Retinal pigment epithelial cell (primary cell): Measurements from ENCODE around the gene TEX2.

Experiments used
- DNase-seq: peaks from one replicate; pipeline ENCODE4 v3.0.0-alpha.2; 2010; ENCODE audit warnings: low read depth
- H3K4me3 ChIP-seq: 2 replicates; pipeline ENCODE4 v1.5.1; 2011; ENCODE audit warnings: mild to moderate bottlenecking, low read length, control low read depth, moderate library complexity
- TF ChIP-seq, protein P1 (sequence below): conservative IDR thresholded peaks from 2 replicates; pipeline ENCODE4 v1.5.1; 2011; ENCODE audit warnings: low read depth, low read length, control low read depth, inconsistent platforms

The TEX2 gene

DNA sequence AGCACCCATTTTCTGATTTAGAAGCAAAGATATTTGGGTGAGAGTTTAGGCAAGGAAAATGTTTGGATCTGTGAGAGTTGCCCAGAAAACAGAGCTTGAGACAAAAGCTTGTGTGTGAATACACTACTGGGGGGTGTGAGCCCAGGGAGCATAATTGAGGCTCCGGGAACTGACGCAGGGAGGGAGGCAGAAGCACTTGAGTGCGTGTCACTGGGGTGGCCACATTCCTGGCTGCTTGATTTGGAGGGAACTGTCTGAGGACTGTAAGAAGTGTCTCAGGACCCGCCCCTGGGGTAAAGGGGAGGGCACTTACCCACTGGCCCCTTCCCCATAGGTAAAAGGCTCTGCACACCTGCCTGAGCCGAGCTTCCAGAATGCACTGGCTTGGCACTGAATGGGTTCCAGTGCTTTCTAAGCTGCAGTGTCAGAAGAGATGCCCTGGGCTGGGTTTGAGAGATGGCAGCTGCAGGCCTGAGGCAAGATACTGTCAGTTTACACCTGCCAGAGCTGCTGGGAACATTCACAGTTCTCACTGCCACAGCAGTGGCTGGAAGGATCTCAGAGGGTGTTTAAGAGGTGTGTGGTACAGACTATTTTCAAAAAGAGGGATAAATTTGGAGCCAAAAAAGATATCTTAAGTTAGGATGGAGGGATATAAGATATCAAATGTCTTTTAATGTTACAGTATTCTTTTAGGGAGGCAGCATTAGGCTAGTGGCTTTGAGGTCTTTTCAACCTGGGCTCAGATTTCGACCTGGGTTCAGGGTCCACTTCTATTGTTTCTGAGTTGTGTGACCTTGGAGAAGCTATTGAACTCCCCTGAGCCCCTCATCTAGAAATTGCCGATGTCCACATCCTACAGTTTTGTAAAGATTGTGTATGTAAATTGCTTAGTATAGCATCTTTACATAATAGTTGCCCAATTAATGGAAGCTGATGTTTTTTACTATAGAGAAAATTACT is 6.9 kb upstream of the TEX2 start:
- no peak overlapping the region for H3K4me3 ChIP-seq
- TF ChIP-seq, protein P1, sequence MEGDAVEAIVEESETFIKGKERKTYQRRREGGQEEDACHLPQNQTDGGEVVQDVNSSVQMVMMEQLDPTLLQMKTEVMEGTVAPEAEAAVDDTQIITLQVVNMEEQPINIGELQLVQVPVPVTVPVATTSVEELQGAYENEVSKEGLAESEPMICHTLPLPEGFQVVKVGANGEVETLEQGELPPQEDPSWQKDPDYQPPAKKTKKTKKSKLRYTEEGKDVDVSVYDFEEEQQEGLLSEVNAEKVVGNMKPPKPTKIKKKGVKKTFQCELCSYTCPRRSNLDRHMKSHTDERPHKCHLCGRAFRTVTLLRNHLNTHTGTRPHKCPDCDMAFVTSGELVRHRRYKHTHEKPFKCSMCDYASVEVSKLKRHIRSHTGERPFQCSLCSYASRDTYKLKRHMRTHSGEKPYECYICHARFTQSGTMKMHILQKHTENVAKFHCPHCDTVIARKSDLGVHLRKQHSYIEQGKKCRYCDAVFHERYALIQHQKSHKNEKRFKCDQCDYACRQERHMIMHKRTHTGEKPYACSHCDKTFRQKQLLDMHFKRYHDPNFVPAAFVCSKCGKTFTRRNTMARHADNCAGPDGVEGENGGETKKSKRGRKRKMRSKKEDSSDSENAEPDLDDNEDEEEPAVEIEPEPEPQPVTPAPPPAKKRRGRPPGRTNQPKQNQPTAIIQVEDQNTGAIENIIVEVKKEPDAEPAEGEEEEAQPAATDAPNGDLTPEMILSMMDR, result no peak
- no peak for DNase-seq

- H3K4me3 ChIP-seq, result no peak overlapping the region
- DNase-seq, result no peak
- TF ChIP-seq, protein P1, result no peak
Measured at GRCh38 chr17:64264891-64265290, 1.8 kb upstream of the TEX2 start.

DNA sequence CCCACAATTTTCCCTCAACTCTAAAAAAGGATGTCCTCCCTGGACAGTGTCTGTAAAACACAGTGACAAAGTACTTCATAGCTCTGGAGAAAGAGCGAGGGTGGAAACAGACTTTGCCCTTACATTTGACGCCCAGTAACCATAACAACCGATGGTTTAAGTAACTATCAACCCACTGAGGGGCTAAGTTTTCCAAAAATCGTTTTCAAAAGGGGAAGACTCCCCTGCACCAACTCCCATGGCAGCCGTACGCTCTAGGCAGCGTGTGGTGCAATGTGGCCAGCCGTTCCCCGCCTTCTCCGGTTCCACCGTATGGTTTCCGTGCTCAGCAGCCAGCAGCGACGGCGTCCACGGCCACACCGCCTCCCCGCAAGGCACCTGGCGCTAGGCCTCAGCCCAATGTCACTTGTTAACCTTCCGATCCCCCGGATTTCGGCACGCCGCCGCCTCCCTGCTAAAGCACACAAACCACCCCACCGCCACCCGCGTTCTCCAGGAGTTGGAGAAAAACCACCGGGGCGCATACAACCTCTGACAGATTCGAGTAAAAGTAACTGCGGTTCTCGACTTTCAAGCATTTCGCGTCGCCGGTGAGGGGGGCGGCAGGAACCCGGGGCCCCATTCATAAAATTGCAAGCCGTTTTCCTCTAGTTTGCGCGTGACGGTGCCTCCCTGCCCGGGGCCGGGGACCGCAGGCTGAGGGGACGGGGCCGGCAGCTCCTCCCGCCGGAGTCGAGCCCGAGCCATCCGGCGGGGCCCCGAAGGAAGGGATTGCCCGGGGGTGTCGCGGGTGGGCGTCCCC is 661 bp downstream of the TEX2 start:
- TF ChIP-seq, protein P1, result no peak
- DNase-seq, result no peak
- peak overlapping the region; percentile 77 for H3K4me3 ChIP-seq

GRCh38 chr17:64261417-64262145 is 1.5 kb downstream of the TEX2 start:
- no peak for DNase-seq
- TF ChIP-seq, protein P1, result no peak

DNA sequence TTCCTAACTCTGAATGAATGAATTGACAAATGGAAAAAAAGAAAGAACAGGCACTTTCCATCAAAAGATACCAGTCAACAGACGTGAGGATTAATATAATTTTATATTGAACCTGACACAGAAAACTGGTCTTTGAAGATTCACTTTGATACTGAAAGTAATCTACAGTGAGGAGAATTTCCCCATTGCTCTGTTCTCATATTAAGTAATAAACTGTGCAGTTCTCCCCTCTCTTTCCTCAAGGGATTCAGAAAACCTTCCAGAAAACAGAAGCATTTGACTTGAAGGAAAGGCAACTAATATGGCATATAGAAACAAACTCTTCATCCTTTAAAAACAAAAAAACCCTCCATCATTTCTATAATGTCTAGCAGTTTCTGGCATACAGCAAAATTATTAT is 2.2 kb downstream of the TEX2 start:
- no peak for DNase-seq
- TF ChIP-seq, protein P1, result no peak
- H3K4me3 ChIP-seq, result no peak overlapping the region

More at GRCh38 chr17:64261417-64262145, 1.5 kb downstream of the TEX2 start:
- peak overlapping the region; percentile 77 for H3K4me3 ChIP-seq

- no peak overlapping the region for H3K4me3 ChIP-seq
- TF ChIP-seq, protein P1, result no peak
- DNase-seq, result peak; percentile 56
Measured at GRCh38 chr17:64259922-64260321, 3.1 kb downstream of the TEX2 start.
